Activated CD4-positive, alpha-beta T cell treated with anti-CD3 and anti-CD28 coated beads, Interleukin-2, amount 50 U/mL, for 24 hours (primary cell): ENCODE data around the gene THRAP3.

ENCODE experiments used
- DNase-seq, 2 donors: peaks; one replicate each; pipeline ENCODE4 v3.0.0-alpha.2; 2020; ENCODE audit warnings: low read depth in 1 of 2, low spot score in 1 of 2

THRAP3 gene

GRCh38 chr1:36322786-36323635, 98.8 kb downstream of the THRAP3 start:
- no peak for DNase-seq

- no peak for DNase-seq
Observed at GRCh38 chr1:36323636-36324352, 99.6 kb downstream of the THRAP3 start, which contains the start of gene EVA1B. Gene EVA1B (minus strand): TSS chr1:36323645. CDS start chr1:36323037, 608 bp downstream.

DNA sequence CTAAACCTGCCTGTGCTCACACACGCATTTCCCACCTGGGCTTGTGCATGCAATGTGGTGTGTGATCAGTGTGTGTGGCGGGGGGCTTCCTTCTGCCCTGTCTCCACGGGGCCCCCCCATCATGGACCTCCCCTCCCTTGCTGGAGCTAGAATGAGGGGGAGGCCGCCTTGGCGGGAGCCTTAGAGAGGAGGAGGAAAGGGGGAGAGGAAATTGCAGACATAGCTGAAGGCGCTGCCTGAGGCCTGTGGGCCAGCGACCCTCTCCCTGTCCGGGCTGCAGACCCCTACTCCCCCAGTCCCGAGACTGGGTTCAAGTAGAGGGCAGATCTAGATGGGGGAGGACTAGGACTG, 100.1 kb downstream of the THRAP3 start:
- no peak for DNase-seq

- DNase-seq = no peak
Observed at GRCh38 chr1:36326499-36326898, 102.3 kb downstream of the THRAP3 start.

- no peak for DNase-seq
Observed at GRCh38 chr1:36327421-36328087, 103.3 kb downstream of the THRAP3 start.

DNA sequence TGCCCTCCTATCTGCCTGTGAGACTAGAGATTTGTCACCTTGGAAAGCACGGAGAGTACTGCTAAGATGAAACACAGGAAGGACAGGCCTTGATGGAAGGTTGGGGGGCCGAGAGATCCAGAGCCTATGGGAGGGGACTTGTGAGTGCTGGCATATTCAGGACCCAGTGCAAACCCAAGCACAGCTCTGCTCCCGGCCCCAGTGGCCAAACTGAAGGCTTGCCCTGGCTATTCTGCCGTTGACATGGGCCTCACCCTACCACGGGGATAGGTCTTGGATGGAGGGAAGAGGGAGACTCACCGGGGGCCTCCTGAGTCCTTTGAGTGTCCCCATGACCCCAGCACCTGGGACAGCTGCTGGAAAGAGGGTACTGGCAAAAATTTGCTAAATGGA, 103.8 kb downstream of the THRAP3 start:
- DNase-seq = no peak

DNA sequence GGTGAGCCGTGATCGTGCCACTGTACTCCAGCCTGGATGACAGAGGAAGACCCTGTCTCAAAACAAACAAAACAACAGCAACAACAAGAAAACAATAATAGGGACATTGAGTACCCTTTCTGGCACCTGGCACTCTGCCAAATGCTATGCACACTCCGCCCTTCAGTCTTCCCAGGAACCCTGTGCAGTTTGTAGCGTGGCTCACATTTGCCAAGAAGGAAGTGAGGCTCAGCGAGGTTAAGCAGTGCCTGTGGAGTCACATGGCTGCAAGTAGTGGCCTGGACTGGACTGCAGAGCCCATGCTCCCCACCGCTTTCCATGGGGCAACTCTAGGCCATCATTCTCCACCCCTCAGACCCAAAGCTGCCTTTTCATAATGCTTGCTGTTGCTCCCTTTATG, 104.5 kb downstream of the THRAP3 start:
- no peak for DNase-seq

GRCh38 chr1:36329817-36330216, 105.6 kb downstream of the THRAP3 start:
- no peak for DNase-seq

GRCh38 chr1:36330940-36331339, 106.7 kb downstream of the THRAP3 start:
- DNase-seq = no peak

GRCh38 chr1:36337830-36338229, 113.6 kb downstream of the THRAP3 start:
- no peak for DNase-seq

- DNase-seq = no peak
Observed at GRCh38 chr1:36339215-36339614, 115.0 kb downstream of the THRAP3 start.

GRCh38 chr1:36339615-36340014, 115.4 kb downstream of the THRAP3 start:
- DNase-seq = no peak

GRCh38 chr1:36341626-36342320, 117.5 kb downstream of the THRAP3 start:
- DNase-seq = no peak

GRCh38 chr1:36342426-36343185, 118.4 kb downstream of the THRAP3 start:
- DNase-seq = no peak

DNA sequence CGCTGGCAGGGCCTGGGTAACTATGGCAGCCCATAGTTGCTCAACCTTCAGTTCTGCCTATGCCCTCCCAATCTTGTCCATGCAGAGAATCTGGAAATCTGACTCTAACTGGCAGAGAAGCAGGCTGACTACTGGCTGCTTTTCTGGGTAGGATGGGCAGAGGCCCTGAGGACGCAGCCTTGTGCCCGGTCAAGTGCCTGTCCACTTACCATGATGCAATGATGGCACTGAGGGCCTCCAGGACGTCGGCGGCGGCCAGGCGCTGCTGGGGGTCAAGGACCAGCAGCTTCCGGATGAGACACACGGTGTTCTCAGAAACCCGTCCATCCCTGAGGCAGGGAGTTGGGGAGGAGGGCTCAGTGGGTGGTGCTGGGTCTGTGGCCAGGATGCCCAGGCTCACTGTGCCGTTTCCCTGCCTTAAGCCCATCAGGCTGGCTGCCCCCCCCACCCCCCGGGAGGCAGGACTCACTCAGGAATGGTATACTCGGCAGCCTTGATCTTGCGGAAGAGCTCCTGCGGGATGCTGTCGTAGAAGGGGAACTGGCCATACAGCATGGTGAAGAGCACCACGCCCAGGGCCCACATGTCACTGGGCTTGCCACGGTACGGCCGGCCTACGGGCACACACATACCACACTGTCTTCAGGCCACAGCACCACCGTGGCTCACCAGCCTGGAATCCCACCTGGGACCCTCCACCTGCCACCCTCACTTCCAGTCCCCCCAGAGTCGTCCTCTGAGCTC, 119.6 kb downstream of the THRAP3 start:
- DNase-seq = no peak

DNA sequence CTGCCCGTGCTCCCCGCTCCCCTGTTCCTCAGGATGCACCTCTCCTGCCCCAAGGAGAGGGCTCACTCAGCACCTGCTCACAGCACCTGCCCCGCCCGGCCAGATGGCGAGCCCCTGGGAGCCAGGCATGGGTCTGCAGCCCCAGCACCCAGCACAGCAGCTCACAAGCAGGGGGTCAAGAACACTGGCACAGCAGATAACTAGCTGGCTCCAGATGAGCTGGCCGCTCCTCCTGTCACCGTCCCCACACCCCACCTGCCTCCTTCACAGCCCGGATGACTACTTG, 120.1 kb downstream of the THRAP3 start:
- no peak for DNase-seq

DNA sequence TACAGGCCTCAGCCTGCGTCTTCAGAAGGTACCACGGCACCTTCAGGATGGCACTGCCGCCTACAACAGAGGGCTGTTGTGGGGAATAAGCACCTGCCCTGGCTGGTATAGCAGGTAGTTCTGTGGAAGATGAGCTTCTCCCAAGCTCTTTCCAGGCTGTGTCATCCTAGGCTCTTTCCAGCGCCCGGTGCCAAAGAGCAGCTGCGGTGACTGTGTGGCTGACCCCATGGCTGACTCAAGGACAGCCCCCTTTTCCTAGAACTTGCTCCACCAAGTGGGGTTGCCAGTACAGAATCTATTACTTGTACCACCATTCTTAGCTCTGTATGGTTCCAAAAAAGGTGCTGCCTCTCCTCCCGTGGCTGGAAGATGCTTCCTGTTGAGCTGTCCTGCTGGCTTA, 121.1 kb downstream of the THRAP3 start:
- DNase-seq = no peak

GRCh38 chr1:36346741-36347370, 122.6 kb downstream of the THRAP3 start:
- DNase-seq = no peak

- no peak for DNase-seq
Observed at GRCh38 chr1:36349241-36349671, 125.0 kb downstream of the THRAP3 start.

GRCh38 chr1:36349839-36350238, 125.6 kb downstream of the THRAP3 start:
- no peak for DNase-seq
